Stimulated activated CD8-positive, alpha-beta memory T cell treated with anti-CD3 and anti-CD28 coated beads, Interleukin-7, amount 100 ng/mL, for 24 hours (primary cell): ENCODE results near the gene LRBA.
"Not testable (repeated sequence)": the region's sequence is repeated elsewhere in the genome, so short reads cannot be mapped to it uniquely, and the experiment has no call there.

Source experiments
- DNase-seq: peaks from one replicate; pipeline ENCODE4 v3.0.0-alpha.2; 2020; ENCODE audit warnings: low read depth

Gene LRBA

DNA sequence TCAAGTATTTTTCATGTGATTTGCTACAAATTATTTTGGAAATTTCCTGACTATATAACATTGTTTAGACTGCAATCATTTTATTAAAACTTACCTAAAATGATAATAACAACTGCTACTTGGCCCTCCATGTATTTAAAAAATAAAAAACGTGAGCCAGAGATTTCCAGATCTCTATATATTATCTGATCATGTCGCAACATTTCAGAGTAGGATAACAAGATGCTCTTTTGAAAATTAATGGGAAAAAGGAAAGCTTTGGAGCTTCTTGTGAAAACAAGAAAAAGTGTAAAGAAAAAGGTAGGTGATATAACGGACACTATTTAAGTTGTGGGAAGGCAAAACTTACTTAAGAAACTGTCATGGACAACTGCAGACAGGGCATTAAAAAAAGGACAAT, 448.0 kb downstream of the LRBA start:
- no peak for DNase-seq

DNA sequence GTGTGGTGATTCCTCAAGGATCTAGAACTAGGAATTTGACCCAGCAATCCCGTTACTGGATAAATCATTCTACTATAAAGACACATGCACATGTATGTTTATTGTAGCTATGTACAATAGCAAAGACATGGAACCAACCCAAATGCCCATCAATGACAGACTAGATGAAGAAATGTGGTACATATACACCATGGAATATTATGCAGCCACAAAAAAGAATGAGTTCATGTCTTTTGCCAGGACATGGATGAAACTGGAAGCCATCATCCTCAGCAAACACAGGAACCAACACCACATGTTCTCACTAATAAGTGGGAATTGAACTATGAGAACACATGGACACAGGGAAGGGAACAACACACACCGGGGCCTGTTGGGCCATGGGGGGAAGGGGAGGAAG, 450.1 kb downstream of the LRBA start:
- DNase-seq: not testable (repeated sequence)

DNA sequence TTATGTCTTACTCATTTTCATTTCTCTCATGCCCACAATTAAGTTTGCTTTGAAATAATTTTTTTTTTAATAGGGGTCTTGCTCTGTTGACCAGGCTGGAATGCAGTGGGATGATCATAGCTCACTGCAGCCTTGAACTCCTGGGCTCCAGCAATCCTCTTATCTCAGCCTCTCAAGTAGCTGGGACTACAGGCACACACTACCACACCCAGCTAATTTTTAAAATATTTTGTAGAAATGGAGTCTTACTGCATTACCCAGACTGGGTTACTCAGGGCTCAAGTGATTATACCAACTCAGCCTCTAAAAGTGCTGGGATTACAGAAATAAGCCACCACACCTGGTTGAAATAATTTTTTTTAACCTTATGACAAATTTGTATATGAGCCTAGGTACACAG, 452.3 kb downstream of the LRBA start:
- no peak for DNase-seq

DNA sequence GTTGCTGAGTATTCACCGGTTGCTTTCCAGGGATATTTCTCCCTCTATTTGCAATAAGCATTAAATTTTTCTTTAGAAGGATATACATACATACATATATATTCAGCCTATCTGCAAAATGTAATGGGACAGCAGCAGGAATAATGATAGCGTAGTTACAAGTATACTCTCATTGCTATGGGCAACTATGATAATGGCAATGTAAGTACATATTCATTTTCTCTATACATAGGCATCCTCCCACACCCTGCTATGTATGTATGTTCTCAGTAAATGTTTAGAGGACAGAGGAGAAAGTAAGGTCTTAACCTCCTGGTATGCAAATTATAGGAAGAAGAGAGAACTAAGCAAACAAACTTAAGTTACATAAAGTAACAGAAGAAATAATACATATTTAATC, 452.8 kb downstream of the LRBA start:
- no peak for DNase-seq

DNA sequence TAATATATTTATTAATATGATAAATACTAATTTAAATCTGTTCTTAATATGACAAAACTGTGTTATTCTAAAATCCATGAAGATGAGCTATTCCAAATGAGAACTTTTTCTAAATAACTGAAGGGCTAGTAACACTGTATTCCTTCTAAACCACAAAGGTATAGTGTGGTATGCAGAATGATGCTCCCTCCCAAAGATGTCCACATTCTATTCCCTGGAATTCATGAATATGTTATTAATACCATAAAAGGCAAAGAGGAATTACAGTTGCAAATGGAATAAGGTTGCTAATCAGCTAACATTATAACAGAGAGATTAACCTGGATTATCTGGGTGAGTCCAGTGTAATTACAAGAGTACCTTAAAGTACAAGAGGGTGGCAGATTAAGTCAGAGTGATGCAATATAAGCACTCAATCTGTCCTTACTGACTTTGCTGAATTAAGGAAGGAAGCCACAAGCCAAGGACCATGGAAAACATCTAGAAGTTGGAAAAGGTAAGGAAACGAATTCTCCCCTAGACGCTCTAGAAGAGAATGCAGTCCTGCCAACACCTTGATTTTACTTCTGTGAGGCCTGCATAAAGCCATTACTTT, 453.8 kb downstream of the LRBA start:
- no peak for DNase-seq

DNA sequence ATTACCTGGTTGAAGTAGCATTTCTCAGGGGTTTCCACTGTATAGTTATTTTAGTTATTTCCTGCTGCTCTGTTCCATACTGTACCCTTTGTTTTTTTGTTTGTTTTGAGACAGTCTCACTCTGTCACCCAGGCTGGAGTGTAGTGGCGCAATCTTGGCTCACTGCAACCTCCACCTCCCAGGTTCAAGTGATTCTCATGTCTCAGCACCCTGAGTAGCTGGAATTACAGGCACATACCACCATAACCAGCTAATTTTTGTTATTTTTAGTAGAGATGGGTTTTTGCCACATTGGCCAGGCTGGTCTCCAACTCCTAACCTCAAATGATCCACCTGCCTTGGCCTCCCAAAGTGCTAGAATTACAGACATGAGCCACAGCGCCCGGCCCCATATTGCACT, 457.3 kb downstream of the LRBA start:
- DNase-seq: not testable (repeated sequence)

DNA sequence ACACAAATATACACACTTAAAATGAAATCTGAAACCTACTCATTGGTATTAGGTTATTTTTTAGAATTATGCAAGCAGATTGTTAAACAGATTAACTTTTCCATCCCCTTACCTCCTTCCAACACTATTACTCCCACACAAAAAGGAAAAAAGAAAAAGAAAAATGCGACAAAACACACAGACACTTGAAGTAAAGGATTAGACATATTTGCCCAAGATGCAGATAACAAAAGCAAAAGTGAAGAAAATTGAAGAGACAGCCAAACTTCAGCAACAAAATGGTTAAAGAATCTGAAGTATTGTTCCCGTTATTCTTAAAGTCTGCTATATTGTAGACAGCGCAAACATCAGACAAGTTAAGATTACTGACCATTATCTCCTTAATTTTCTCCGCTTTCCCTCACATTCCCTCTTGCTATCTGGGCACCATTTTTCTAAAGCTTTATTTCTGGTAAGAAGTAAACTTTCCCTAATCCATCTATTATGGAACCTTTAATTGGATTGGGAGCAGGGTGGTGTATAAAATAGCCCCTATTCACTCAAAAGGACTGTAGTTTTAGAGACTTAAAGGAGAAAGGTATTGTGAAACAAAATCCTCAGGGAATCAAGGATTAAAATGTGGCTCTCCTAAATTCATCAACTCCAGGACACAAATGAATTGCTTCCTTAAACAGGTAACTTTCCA, 467.8 kb downstream of the LRBA start:
- no peak for DNase-seq

DNA sequence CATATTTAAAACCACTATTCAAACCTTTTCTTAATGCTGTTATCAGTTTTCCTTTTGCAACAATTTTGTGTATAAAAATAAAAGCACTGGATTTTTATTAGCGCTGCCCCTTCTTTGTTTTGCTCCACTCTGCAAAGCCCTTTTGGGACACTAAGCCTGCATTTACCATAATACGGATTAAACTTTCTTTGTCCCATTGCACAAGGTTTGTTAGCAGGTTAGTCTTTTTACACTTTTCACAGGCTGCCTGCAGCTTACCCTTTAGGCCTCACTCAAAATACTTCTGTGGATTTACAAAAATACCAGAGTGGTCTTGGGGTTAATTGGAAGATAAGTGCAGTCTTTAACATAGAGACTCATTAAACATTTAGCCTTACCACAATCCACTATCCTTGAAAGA, 468.8 kb downstream of the LRBA start:
- no peak for DNase-seq

DNA sequence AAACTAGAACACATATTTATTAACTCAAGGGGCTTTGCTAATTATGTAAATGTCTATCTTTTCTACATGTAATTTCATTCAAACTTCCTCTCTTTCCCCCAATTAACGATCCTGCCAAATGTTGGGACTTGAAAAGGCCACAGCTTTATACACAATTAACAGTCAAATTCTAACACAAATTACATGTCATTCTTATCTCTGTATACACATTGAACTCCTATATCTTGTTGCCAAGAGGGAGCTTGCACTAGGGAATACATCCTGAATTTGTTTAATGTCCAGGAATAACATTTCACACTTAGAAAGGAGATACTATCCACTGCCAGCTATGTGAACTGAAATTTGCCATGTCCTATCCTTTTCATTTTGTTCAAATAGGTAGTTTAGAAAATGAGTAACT, 472.0 kb downstream of the LRBA start:
- DNase-seq: no peak

DNA sequence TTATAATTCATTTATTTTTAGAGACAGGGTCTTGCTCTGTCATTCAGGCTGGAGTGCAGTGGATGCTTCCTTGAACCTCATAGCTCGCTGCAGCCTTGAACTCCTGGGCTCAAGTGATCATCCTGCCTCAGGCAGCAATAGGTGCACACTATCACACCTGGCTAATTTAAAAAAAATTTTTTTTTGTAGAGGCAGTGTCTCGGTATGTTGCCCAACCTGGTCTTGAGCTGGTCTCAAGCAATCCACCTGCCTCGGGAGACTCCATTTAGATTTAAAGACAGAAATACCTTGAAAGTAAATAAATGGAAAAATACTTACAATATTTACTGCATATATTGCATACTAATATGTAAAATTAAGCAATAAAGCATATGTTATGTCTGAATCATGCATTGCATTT, 473.4 kb downstream of the LRBA start:
- no peak for DNase-seq

DNA sequence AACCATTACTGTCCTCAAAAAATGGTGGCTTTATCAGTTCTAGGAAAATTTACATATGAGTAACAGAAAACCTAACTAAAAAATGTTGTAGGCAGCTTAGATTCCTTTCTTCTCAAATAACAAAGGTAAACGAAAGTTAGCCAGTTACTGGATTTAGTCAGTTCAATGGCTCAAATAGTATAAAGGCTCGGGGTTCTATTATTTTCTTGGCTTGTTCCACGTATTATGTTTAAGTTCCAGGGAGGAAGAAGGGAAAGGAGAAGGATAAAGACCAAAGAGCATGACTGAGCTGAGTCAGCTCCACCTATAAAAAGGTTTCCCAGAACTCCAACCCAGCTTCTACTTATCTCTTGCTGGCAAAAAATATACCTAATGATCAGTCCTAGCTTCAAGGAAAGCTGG, 474.1 kb downstream of the LRBA start:
- DNase-seq: no peak

DNA sequence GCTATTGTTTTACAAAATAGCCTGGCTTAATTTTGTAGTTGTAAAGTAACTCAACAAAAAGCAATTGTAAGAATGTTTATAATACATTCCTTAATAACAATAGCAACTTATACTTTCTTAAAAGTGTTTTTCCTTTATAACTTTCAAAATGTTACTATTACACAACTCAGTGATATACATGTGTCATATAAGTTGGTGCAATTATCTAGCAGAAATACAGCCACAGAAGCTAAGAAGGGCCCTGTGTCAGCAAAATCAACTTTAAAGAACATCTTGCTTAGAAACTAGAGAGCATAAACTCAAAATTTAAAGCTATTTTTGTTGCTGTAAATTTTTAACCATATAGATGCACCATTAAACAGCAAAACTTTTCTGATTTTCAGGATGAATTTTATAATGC, 474.5 kb downstream of the LRBA start:
- DNase-seq: no peak

DNA sequence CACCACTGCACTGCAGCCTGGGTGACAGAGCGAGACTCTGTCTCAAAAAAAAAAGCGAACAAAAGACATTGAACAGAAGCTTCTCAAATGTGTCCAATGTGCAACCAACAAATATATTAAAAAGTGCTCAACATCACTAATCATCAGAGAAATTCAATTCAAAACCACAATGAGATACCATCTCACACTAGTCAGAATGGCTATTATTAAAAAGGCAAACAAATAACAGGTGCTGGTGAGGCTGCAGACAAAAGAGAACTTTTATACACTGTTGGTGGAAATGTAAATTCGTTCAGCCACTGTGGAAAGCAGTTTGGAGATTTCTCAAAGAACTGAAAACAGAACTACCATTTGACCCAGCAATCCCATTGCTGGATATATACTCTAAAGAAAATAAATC, 477.2 kb downstream of the LRBA start:
- not testable (repeated sequence) for DNase-seq

DNA sequence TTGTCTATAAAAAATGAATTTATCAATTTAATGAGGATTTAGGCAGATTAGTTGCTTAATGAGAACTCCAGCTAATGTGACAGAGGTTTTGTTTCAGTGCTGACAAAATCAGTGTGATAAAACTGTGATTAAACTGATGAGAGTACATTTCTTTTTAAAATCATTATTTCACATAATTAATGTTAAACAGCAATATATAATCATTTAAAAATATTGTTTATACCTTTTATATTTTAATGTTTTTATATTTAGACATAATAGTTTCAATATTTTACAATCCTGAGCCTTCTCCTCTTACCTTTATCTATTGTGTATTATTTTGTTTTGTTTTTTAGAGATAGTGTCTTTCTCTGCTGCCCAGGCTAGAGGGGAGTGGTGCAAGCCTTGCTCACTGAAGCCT, 480.3 kb downstream of the LRBA start:
- DNase-seq: no peak

DNA sequence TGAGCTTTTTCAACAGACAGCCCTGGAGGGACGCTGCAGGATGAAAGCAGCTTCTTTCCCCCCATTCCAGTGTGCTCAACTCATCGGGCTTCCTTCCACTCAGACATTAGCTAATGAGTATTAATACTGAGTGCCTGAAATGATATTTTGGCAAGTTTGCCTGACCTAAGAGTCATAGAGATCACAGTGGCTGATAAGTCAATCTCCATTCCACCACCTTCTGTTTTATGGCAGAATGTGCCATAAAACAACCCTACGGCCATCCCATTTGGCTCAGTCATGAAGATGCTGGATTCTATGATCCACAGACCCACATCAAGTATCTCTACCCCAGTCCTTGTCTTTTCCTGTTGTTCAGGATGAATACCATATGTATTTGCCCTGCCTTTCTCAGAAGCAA, 481.4 kb downstream of the LRBA start:
- no peak for DNase-seq

DNA sequence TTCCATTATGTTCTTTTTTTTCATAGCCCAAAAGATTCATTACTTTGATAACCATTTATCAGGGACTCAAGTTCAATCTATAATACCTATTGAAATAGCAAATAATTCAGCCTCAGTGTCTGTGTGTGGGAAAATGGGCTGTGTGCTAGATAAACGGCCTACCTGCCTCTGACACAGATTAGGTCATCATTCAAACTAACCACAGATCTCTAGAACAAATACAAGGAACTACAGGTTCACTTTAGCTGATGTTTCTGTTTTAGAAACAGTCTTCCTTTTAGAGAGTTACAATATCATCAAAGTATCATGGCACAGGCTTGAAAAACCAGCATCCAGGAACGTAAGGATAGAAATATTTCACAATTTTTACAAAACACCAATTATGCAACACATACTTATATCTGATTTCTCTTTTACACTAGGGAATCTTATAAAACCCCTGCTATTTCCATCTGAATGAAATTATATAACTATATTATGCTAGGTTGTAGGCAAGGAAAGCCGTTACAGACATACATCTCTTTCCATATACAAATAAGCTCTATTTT, 489.7 kb downstream of the LRBA start:
- DNase-seq: no peak

DNA sequence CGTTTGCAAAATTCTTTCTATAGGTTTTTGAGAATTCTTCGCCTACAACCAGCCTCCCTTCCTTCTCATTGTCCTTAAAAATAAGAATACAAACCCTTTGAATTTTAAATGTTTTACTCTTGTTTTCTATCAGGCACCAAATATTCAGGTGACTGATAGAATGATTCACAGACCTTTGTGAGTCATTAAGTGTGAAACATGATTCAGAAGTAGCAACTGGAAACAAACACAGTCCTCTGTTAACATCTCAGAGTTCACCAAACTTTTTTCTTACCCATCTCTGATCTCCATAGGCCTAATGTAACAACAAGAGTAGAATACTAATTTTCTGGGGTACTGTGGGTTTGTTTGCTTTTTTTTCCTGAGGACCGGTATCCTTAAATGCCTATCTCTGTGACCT, 496.5 kb downstream of the LRBA start:
- no peak for DNase-seq

DNA sequence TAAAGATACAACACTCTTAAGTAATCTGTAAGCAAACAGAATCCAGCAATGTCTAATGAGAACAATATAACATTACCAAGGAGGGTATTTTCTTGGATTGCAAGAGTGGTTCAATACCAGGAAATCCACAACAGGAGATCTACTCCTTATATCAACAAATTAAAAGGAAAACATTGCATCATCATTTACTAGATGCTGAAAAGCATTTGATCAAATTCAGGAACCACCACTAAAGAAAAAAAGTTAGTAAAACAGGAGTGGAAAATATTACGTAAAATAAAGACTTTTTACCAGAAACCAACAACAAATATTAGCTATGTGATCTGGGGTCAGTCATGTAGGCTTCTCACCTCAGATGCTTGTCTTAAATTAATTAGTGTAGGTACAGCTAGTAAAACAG, 499.9 kb downstream of the LRBA start:
- no peak for DNase-seq

DNA sequence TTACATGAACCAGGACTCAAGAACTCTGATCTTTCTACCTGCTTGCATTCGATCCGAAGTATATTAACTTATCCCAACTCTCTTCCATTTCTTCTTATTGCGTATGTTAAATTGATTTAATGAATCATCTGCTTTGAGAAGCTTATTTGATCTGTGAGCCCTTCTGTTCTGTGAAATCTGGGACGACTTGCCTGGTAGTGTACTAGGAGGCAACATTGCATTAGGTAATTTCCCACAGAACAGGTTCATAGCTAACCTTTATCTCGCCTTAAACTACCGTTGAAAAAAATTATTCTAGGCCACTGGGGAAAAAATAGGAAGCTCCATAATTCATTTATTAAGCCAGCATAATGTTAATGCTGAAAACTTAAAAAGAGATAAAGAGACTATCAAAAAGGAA, 500.4 kb downstream of the LRBA start:
- DNase-seq: no peak

DNA sequence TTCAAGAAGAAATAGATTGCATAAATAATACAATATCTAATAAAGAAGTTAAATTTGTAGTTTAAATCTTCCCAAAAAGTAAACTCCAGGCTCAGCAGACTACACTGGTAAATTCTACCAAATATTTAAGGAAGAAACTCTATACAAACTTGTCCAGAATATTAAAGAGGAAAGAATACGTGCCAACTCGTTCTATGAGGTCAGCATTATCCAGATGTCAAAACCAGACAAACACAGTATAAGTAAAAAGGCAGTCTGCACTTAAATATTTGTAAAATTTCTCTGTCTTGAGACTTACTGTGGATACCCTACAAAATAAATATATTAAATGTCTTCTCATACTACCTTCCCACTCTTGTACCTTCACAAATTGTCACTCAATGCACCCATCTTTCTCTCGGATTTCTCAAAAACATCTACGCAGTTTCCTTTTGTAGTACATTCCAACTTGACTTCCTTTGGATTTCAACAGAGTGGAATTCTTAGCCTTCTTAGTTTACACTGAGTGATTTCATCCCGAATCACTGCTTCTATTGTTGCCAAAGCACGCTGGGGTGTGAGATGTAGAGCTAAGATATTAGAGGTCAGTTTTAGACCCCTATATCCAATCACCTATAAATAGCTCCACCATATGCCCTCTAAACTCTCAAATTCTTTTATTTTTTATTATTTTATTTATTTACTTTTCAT, 504.8 kb downstream of the LRBA start:
- no peak for DNase-seq

DNA sequence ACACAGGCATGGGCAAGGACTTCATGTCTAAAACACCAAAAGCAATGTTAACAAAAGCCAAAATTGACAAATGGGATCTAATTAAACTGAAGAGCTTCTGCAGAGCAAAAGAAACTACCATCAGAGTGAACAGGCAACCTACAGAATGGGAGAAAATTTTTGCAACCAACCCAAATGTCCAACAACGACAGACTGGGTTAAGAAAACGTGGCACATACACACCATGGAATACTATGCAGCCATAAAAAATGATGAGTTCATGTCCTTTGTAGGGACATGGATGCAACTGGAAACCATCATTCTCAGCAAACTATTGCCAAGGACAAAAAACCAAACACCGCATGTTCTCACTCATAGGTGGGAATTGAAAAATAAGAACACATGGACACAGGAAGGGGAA, 507.4 kb downstream of the LRBA start:
- not testable (repeated sequence) for DNase-seq

DNA sequence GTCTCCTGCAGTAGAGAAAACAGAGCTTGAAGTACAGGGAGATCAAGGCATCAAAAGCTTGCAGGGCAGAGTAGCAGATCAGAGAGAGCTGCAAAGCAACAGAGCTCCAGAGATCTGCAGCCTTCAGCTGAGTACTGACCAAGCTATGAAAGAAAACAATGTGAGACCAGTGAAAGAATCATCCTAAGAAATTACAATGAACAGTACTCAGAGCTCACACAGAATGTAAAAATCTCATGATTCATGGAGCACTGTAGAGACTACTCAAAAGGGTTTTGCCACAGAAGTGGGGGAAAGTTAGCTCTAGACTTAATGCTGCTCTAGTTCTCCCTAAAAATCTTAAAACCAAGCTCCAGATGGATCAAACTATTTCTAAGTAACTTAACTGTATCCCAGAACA, 513.1 kb downstream of the LRBA start:
- DNase-seq: no peak

DNA sequence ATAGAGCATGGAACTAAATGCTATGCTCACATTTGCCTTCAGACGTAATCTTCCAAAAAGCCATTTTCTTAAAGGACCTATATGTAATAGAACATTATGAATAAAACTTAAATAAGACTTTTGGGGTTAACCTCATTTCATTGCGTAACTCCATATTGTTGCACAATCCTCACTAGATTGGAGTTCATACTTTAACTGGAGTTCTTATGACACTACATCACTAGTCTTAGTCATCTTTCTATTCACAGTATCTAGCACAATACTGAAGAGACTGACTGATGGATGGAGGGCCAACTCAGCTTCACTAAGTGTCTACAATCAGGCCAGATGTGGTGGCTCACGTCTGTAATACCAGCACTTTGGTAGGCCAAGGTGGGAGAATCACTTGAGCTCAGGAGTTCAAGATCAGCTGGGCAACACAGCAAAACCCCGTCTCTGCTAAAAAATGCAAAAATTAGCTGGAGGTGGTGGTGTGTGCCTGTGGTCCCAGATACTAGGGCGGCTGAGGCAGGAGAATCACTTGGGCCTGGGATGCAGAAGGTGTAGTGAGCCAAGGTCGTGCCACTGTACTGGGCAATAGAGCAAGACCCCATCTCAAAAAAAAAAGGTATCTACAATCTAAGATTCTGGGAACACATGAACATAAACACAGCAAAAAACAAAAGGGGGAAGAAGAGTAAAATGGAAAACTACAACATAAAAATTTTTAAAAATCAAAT, 513.9 kb downstream of the LRBA start:
- no peak for DNase-seq
